ENCODE results near the gene ZBED6. TPM values are rescaled to one million over a fixed set of nuclear protein-coding genes. Genes with fewer than 3 reads are reported as not detected.

ZBED6 gene
- total and polyA plus RNA-seq, 9 donors, result 2.6 to 39.1 (median 30.9) TPM

DNA sequence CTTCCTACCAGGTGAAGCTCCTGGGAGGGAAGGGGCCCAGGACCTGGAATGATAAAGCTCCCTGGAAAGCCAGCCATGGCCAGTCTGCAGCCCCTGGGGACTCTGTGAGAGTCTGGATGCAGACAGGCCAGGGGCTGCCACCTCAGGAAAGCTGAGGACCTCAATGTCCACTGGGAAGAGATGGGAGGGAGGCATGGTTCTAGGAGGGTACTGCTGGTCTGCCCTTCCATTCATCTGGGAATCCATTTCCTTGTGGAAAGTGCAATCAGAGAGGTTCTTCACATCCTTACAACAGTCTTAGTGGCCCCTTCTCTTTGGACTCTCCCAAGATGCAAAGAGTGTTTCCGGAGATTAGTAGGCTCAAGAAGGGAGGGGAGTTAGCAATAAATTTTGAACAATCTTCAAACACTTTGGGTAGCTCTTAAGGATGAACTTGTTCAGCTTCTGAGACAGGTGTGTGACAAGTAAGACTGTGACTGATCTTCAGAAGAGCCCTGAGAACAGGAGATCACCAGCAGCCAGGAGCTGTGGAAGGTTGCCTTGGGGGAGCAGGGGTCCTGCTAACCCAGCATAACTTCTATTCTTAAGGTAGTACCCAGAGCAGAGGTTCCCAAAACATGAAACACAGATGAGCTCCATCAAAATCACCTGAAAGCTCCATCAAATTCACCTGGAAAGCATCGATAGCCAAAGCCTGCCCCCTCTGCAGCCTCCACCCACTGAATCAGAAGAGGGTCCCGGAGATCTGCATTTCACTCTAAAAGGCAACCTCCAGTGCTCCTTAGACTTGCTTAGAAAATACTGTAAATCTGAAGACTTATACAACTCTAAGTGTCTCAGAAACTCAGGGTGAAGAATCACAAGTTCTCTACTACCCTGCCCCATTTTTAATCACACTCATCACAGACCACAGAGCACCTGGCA is 31.1 kb upstream of the ZBED6 start:
- Histone ChIP-seq H3K36me3 (no peaks in the 10 kb centered on the region), H3K4me3 (no peak overlapping the region), H3K4me1 (ENCODE audit: insufficient read depth) (no peaks in the 10 kb centered on the region), H3K9me3 (no peaks in the 10 kb centered on the region), H3K27ac (no peak overlapping the region), H3K27me3 (no peaks in the 10 kb centered on the region)
- no peak for DNase-seq
- 58 to 78% (median 72%) methylated on average over 3 of the region's 3 CpGs for WGBS, 3 donors
- TF ChIP-seq, protein P1, sequence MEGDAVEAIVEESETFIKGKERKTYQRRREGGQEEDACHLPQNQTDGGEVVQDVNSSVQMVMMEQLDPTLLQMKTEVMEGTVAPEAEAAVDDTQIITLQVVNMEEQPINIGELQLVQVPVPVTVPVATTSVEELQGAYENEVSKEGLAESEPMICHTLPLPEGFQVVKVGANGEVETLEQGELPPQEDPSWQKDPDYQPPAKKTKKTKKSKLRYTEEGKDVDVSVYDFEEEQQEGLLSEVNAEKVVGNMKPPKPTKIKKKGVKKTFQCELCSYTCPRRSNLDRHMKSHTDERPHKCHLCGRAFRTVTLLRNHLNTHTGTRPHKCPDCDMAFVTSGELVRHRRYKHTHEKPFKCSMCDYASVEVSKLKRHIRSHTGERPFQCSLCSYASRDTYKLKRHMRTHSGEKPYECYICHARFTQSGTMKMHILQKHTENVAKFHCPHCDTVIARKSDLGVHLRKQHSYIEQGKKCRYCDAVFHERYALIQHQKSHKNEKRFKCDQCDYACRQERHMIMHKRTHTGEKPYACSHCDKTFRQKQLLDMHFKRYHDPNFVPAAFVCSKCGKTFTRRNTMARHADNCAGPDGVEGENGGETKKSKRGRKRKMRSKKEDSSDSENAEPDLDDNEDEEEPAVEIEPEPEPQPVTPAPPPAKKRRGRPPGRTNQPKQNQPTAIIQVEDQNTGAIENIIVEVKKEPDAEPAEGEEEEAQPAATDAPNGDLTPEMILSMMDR (IDR thresholded peaks at IDR 0.05), result no peak
- TF ChIP-seq POLR2A (IDR thresholded peaks at IDR 0.05) (no peak), EP300 (IDR thresholded peaks at IDR 0.05) (no peak)
- intact Hi-C loops (cut with DNase I), result no loop called here

DNA sequence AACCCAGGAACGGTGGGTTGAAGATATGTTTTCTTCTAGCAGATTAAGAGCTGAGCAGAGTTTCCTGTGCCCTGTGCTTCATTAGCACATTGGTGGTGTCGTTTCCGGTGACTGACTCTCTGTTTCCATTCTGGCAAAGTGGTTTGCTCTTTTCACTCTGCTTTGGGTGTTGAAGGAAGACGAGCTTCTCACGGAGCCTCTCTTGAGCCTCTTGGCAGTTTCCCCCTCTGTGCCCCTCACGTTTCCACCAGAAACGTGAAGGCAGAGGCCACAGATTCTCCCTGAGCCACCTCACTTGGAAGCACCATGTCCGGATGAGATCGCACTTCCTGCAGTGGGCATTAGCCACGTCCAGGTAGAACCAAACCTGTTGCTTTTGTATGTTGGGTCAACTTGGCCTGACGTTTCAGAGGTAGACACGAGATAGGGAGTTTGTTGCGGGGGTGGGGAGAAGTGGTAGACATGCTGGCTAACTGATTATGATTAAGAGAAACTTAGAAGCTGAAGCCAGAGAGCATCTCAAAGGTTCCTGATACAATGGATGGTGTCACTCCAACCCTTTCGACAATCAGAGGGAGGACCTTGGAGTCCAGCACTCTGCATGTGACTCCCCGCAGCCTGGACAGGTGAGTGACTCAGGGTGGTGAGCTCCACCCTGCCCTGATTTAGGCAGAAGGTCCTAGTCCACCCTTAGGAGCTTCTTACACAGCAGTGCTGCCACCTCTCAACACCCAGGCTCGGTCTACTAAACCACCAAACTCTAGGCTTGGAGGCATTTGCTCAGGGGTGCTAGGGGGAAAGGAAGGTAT is 30.2 kb upstream of the ZBED6 start, which contains the start of gene LAX1:
TSS of gene LAX1 (plus strand) at position 155 of the 809 bp plus-strand sequence. CDS start at position 538, 383 bp downstream.
- H3K27ac ChIP-seq, result no peak within 1 kb of the TSS
- 68 to 74% (median 74%) methylated on average over 16 of the region's 16 CpGs for WGBS, 3 donors
- intact Hi-C loops (cut with DNase I), result no loop called here
- DNase-seq, result no peak
- H3K4me1 ChIP-seq (ENCODE audit: insufficient read depth), result no peaks in the 10 kb centered on the region
- H3K9me3 ChIP-seq, result no peaks in the 10 kb centered on the region
- no peaks in the 10 kb centered on the region for H3K27me3 ChIP-seq
- no peaks in the 10 kb centered on the region for H3K36me3 ChIP-seq
- H3K4me3 ChIP-seq, result no peak within 1 kb of the TSS
- TF ChIP-seq POLR2A (IDR thresholded peaks at IDR 0.05) (no peak), EP300 (IDR thresholded peaks at IDR 0.05) (no peak)
- TF ChIP-seq, protein P1 (IDR thresholded peaks at IDR 0.05), result no peak

GRCh38 chr1:203768256-203768655 is 27.2 kb upstream of the ZBED6 start:
- intact Hi-C loops (cut with DNase I), result no loop called here
- H3K4me3 ChIP-seq, result no peak overlapping the region
- no peak for DNase-seq
- H3K4me1 ChIP-seq (ENCODE audit: insufficient read depth), result no peaks in the 10 kb centered on the region
- H3K36me3 ChIP-seq, result no peaks in the 10 kb centered on the region
- no peaks in the 10 kb centered on the region for H3K27me3 ChIP-seq
- 77 to 83% (median 83%) methylated on average over 6 of the region's 6 CpGs for WGBS, 3 donors
- TF ChIP-seq POLR2A (IDR thresholded peaks at IDR 0.05) (no peak), EP300 (IDR thresholded peaks at IDR 0.05) (no peak)
- TF ChIP-seq, protein P1 (IDR thresholded peaks at IDR 0.05), result no peak
- no peak overlapping the region for H3K27ac ChIP-seq
- H3K9me3 ChIP-seq, result no peaks in the 10 kb centered on the region

- no peak overlapping the region for H3K4me3 ChIP-seq
Observed at GRCh38 chr1:203769505-203770343, 25.7 kb upstream of the ZBED6 start.

More at GRCh38 chr1:203769505-203770343, 25.7 kb upstream of the ZBED6 start:
- H3K4me1 ChIP-seq (ENCODE audit: insufficient read depth), result no peaks in the 10 kb centered on the region
- WGBS, 3 donors, result 35 to 41% (median 37%) methylated on average over 15 of the region's 15 CpGs
- no peaks in the 10 kb centered on the region for H3K27me3 ChIP-seq
- H3K9me3 ChIP-seq, result no peaks in the 10 kb centered on the region
- H3K27ac ChIP-seq, result no peak overlapping the region
- TF ChIP-seq, protein P1 (IDR thresholded peaks at IDR 0.05), result no peak
- no peak for TF ChIP-seq POLR2A (IDR thresholded peaks at IDR 0.05)
- TF ChIP-seq EP300 (IDR thresholded peaks at IDR 0.05), result no peak
- no peaks in the 10 kb centered on the region for H3K36me3 ChIP-seq
- DNase-seq, result peak; percentile 12 to 71 (median 45)
- intact Hi-C loops (cut with DNase I), result no loop called here

All from ovary (tissue), 9 donors.